HG02588 (cell line): ENCODE measurements around the gene ABHD17A.

Experiments used
- ATAC-seq: cut with Tn5 transposase; IDR thresholded peaks from one replicate; pipeline ENCODE4 v1.9.1; 2021; ENCODE audit warnings: mild to moderate bottlenecking, moderate library complexity; ENCODE audit not compliant: unreplicated experiment

Gene ABHD17A

GRCh38 chr19:1885398-1886119 lies at the start of gene ABHD17A:
ABHD17A (minus strand) TSS chr19:1885496; CDS start chr19:1881566, 3,930 bp downstream.
- ATAC-seq = peak; percentile 87

GRCh38 chr19:1933942-1934341 lies 48.6 kb upstream of the ABHD17A start:
- ATAC-seq = no peak

GRCh38 chr19:1933244-1933643 lies 47.9 kb upstream of the ABHD17A start:
- ATAC-seq = no peak

DNA sequence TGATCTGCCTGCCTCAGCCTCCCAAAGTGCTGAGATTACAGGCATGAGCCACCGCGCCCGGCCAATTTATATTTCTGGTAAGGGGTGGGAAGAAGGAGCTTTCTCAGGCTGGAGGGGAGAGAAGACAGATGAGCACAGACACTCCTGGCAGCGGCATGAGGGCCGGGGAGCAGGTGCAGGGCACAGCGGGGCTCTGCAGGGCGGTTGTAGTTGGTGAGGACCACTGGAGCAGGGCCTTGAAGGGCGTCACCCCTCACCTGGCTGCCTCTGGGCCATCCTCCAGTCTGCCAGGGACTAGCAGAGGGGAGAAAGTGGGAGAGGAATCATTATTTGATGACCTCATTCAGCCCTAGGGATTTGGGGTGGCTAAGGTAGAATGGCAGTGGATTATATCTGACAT lies 47.1 kb upstream of the ABHD17A start:
- no peak for ATAC-seq

DNA sequence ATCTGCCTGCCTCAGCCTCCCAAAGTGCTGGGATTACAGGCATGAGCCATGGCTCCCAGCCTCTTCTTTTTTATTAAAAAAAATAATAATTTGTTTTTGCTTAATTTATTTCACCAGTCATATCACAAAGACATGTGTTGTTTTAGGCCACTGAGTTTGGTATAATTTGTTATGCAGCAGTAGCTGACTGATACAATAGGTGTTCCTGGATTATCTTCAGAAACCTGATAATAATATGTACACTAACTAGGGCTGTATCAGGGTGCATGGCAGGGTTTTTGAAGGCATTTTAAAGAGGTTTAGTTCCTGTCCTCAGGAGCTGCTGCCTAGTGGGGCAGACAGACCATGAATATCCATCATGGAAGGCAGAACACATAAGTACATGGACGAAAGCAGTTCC lies 46.1 kb upstream of the ABHD17A start:
- no peak for ATAC-seq

DNA sequence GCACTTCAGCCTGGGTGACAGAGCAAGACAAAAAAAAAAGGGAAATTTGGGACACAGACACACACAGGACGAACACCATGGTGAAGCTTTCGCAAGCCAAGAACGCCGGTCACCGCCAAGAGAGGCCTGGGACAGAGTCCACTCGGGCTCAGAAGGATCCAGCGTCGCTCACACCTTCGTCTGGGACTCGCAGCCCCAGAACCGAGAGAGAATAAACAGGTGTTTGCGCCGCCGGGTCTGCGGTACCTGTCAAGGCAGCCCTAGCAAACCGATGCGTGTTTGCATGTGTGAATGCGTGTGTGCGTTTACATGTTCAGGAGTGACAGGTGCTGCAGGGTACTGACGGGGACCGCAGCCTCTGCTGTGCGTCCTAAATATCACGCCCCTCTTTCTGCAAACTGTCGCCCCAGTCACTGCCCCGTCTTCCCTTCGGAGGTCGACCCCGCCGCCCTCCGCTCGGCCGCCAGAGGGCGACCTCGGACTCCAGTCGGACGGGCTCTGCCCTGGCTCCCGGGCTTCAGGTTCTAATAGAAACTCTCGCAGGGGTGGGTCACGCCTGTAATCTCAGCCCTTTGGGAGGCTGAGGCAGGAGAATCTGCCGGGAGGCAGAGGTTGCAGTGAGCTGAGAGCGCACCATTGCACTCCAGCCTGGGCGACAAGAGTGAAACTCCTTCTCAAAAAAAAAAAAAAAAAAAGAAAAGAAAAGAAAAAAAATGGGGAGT lies 43.9 kb upstream of the ABHD17A start:
- ATAC-seq = peak; percentile 63

- ATAC-seq = no peak
Observed at GRCh38 chr19:1925544-1925943, 40.2 kb upstream of the ABHD17A start.

GRCh38 chr19:1924320-1924961 lies 39.1 kb upstream of the ABHD17A start:
- ATAC-seq = no peak

GRCh38 chr19:1923319-1923718 lies 38.0 kb upstream of the ABHD17A start:
- no peak for ATAC-seq

GRCh38 chr19:1922803-1923202 lies 37.5 kb upstream of the ABHD17A start:
- ATAC-seq = no peak

- no peak for ATAC-seq
Observed at GRCh38 chr19:1921825-1922224, 36.5 kb upstream of the ABHD17A start.

DNA sequence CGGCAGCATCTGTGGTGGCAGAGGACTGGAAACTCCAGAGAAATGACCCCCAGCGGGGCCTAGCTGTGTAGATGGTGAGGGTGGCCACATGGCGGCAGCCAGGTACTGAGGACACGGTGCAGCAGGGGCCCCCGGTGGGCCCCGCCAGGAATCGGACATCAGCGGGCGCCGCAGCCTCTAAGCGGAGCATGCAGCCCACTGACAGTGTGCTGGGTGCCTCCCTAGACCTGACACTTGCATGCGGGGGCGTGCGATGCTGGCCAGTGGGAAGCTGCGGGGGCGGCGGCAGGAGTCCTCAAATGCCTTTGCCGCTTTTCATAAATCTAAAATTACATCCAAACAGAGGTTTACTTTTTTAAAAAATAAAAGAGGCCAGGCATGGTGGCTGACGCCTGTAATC lies 36.0 kb upstream of the ABHD17A start:
- no peak for ATAC-seq

- ATAC-seq = no peak
Observed at GRCh38 chr19:1920644-1921043, 35.3 kb upstream of the ABHD17A start.

DNA sequence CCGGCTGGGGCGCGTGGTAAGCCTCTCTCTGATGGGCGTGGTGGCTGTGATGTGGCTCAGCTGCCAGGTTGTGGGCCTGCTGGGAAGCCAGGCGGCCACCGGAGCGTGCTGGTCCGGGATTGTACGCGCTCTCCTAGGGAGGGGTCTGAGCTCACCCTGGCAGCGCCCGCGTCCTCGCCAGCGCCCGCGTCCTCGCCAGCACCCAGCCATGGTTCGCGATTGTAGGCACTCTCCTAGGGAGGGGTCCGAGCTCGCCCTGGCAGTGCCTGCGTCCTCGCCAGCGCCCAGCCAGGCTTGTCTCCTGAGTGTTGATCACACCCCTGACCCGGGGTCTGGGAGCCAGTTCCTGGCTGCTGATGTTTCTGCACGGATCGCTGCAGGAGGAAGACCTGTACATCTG lies 33.7 kb upstream of the ABHD17A start:
- ATAC-seq = no peak

DNA sequence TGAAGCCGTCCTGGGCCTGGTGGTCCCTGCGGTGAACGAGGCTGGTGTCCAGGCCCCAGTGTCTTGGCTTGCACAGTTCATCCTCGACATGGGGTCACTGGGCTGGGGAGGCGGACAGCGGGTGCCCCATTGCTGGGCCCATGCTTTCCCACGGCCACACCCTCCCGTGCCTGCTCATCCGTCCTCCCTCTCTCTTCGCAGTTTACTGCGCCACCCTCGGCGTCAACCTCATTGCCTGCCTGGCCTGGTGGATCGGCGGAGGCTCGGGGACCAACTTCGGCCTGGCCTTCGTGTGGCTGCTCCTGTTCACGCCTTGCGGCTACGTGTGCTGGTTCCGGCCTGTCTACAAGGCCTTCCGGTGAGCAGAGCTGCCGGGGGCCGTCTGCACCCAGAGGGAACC lies 32.6 kb upstream of the ABHD17A start:
- ATAC-seq = no peak

GRCh38 chr19:1917146-1917545 lies 31.9 kb upstream of the ABHD17A start:
- ATAC-seq = no peak

- ATAC-seq = no peak
Observed at GRCh38 chr19:1914826-1915341, 29.6 kb upstream of the ABHD17A start.

DNA sequence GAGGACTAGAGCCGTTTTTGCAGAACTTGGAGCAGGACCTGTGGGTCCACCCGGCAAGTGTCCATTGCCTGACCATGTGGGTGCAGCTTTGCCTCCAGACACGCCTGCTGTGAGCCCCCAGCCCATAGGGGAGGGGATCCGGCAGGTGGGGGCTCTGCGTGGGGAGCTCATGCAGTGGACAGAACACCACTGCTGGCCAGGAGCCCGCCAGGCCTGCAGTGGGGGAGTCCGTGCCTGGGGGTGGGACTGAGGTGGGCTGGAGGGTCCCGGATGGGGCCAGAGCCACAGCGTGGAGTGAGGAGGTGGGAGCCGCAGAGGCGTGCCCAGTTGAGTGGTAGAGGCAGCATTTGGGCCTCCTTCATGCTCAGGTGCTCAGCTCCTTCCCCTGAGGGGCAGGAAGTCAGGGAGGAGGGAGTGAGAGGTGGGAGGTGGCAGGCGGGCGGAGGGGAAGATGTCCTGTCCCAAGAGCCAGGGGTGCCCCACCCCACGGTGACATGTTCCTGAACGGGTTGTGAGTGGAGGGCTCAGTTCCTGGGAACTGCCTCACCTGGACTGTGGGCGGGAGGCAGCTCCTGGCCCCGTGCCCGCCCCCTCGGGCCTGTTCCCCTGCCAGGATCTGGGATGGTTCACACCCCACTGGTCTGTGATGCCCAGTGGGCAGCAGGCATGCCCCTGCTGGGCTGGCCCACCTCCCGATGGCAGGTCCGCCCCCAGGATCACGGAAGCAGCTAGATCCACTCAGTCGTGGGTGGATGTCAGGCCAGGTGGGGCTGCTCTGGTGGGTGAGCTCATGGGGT lies 28.7 kb upstream of the ABHD17A start:
- no peak for ATAC-seq

- ATAC-seq = no peak
Observed at GRCh38 chr19:1912760-1913505, 27.6 kb upstream of the ABHD17A start.

DNA sequence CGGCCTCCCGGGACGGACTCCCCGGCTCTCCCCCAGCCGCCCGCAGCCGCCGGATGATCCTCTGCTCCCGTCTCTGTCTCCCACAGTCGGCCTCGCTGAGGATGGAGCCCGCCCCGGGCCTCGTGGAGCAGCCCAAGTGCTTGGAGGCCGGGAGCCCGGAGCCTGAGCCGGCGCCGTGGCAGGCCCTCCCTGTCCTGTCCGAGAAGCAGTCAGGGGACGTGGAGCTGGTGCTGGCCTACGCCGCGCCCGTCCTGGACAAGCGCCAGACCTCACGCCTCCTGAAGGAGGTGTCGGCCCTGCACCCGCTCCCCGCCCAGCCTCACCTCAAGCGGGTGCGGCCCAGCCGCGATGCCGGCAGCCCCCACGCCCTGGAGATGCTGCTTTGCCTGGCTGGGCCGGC lies 26.7 kb upstream of the ABHD17A start:
- ATAC-seq = no peak
